Stimulated activated CD4-positive, alpha-beta T cell treated with anti-CD3 and anti-CD28 coated beads, Interleukin-1b, Interleukin-23, amount 100 ng/mL, for 4 hours (primary cell): ENCODE results near the gene LZTFL1.

Experiments
- DNase-seq, 2 donors: peaks; one replicate each; pipeline ENCODE4 v3.0.0-alpha.2; 2020; ENCODE audit warnings: low read depth in 2 of 2

The LZTFL1 gene

DNA sequence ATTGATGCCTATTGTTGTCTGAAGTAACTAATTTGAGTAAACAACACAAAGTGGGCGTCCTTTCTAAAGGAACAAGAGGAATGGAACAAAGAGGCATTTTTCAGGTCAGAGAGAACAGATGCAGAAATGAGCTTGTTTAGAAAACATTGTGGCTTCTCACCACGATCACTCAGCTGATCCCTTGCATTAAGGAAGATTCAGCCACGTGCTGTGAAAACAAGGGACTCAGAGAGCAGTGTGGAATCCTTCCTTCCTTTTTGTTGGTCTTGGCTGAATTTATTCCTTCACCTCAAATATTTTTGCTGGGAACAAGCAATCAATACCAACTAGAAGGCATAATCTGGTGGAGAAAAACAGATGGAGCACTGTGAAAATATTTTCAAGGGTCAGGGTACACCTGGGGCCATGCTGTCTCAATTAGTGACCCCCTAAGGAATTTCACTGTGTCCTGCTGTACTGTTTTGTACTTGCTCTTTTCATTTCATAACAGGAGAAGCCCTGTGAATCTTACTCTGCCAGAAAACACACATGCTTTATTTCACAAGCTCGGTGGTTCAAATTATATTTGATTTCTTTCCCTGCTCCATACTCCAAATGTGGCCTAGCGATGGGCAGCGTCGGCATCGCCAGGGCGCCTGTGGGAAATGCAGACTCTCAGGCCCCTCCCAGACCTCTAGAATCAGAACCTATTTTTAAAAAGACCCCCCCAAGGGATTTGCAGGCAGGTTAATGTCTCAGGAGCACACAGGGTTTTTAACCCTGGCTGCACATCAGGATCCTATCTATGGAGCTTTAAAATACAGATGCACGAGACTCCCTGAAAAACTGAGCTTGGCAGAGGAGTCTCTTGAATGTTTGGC lies 34.0 kb downstream of the LZTFL1 start:
- no peak for DNase-seq

- no peak for DNase-seq
These were observed 34.8 kb downstream of the LZTFL1 start for GRCh38 chr3:45807133-45807532.

- DNase-seq: no peak
These were observed 35.8 kb downstream of the LZTFL1 start for GRCh38 chr3:45806072-45806471.

- DNase-seq: no peak
These were observed 38.5 kb downstream of the LZTFL1 start for GRCh38 chr3:45803252-45803935.

GRCh38 chr3:45802146-45802545 lies 39.8 kb downstream of the LZTFL1 start:
- no peak for DNase-seq

- no peak for DNase-seq
These were observed 41.3 kb downstream of the LZTFL1 start for GRCh38 chr3:45800611-45801010.

DNA sequence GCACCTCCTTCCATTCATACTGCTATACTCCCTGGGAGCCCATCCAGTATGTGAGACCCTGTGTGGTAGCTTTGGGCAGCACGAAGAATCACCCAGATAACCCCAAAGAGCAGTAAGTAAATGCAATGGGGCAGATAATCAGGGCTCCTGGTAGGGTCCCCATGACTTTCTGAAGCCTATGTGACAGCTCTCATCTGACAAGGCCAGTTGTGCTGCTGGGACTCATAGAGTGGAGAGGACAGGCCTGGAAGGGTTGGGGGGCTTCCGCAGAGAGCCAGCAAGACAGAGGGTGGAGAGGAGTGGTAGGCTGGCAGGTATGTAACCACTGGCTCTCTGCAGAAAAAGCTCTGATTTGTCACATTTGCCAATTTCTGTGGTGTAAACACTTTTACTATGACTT lies 42.3 kb downstream of the LZTFL1 start:
- DNase-seq: no peak

DNA sequence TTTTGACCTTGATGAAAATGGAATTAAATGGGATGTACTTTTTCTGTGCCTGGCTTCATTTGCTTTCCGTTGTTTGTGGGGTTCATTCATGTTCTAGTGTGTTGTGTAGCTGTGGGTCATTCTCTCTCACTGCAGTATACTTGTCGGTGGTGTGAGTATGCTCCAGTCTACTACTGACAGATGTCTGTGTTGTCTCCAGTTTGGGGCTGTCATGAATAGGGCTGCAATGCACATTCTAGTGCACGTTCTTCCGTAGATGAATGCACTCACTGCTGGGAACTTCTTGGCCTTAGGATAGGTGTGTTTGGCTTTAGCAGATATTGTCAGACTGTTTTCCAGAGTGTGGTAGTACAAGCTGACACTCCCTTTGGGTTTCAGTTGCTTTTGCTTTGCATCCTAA lies 43.9 kb downstream of the LZTFL1 start:
- no peak for DNase-seq

DNA sequence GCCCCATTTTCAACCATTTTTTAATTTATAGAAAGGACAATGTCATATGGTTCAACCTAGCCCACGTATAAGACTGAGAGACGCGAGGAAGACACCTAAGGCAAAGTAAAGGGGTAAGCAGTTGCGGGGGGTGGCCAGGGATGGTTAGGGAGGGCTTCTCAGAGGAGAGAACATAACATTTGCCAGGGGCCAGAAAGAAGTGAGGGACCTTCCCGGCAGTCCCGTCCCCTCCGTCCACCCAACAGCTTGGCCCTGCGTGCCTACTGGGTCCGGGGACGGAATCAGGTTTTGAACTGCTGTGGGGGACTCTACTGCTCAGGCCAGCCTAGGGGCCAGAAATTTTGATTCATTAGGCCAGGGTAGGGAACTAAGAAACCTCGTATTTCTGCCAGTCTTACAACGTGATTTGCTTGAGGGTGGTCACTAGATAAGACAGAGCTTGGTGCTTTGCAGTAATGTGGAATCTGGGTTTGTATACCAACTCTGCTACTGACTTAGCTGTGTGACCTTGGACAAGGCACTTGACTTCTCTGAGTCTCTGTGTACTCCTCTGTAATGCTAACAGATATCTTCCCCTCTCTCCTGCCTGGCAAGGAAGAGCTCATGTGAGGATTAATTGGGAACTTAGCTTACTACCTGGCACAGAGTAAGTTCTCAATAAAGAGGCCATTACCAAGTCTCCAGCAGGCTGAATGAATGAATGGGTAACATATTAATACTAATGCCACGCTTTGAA lies 44.8 kb downstream of the LZTFL1 start:
- DNase-seq: no peak

DNA sequence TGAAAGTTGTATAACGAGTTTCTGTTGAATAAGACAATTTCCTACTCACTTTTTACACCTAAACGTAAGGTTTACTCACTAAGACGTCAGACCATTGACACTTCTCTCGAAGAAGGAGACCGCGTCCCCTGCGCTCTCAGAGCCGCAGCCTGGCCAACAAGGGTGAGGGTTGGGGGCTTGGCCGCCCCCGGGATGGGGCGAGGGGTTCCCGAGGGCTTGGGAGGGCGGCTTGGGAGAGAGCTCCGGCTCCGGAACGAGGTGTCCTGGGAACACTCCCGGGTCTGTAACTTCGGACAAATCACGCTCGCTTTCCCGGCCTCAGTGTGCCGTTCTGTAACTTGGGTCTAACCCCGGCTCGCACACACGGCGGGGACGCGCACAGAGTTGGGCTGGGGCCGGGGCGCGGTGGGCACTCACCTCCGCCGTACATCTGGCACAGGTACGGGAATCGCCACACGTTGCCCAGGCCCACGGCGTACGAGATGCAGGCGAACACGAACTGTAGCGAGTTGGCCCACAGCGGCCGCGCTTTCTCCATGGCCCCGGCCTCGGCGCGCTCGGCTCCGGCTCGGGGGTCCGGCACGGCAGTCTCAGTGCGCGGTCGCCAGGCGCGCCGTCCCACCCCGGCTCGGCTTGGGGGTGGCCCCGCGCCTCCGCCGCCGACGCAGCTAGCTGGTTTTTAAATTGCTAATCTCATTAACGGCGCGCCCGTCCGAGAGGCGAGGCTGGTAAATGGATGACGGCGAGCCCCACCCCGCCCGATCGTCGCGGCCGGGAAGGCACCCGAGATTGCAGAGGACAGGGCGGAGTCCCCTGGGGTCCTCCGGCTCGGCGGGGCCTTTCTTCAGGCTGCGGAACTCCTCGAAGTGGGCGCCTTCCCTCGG lies 45.8 kb downstream of the LZTFL1 start, which contains the start of gene SLC6A20:
Gene SLC6A20, minus strand, starts transcription at position 655 of the 884 bp plus-strand sequence. Its CDS starts 117 bp downstream, at position 538.
- peak in 1 of 2 donors; percentile 7 for DNase-seq

- DNase-seq: no peak
These were observed 46.4 kb downstream of the LZTFL1 start for GRCh38 chr3:45795509-45795881.

GRCh38 chr3:45794660-45795059 lies 47.3 kb downstream of the LZTFL1 start:
- no peak for DNase-seq

DNA sequence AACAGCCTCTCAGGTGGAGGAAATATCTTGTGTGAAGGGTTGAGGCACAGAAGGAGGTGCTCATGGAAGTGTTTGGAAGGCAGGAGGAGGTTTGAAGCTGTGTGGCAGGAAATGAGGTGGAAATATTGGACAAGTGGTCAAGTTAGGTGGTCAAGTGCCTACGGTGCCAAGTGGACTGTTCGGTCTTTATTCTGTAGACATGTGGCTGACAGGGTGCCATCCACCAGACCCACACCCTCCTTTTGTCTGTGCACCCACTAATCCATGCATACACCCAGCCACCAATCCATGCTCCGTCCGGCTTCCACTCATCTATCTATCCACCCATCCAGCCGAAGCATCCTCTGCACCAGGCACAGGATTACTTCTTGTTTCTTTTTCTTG lies 47.8 kb downstream of the LZTFL1 start:
- DNase-seq: no peak

DNA sequence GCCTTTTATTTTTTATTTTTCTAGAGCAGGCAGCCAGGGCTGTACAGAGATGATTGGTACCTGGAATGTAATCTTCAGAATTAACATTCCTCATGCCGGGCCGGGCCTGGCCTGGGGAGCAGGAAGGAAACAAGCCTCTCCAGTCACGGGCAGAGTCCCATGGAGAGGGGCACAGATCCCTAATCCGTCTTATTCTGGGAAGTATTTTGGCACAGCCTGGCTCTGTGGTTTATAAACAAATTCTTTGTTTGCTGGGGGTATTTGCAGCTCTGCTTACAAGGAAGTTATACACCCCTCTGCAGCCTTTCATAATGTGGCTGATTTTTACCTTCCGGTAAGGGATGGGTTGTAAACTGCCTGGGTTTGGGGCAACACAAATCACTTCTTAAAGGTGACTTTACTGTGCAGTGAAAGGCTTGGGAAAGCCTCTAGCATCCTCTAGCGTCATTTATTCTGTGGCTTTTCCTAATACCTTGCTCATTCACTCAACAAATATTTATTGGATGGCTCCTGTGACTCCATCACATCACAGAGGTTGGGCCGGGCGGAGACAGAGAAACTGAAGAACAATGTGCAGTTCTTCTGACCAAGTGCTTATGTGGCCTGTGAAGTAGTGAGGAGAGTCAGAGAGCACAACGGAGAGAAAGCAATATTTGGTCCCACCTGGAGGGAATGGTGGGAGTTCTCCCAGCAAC lies 48.3 kb downstream of the LZTFL1 start:
- DNase-seq: no peak

DNA sequence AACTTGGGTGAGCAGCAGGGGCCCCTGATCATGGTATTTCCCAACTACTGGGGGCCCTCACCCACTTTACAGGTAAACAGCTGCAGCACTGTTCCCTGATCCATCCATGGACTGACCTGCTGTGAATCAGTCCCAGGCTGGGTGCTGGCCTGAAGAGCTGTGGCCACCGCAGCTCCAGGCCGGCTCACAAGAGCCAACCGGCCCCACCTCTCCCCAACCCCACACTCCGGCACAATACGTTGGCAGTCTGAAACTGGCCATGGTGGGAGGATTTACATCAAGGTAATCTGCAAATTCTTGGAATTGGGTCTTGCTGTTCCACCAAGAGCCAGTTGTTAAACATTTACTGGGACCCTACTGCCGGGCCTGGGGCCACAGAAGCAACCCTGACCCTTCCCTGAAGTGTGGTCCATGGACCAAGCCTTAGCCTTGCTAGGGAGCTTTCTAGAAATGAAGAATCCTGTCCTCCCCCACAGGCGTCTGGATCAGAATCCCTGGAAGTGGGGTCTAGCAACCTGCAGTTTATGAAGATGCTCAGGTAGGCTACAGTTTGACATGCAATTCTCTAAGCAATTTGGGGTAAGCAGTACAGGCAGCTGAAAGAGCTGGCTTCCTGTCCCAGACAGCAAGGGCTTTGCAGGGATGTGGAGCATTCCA lies 49.3 kb downstream of the LZTFL1 start:
- no peak for DNase-seq

- no peak for DNase-seq
These were observed 49.9 kb downstream of the LZTFL1 start for GRCh38 chr3:45792036-45792435.

- no peak for DNase-seq
These were observed 51.3 kb downstream of the LZTFL1 start for GRCh38 chr3:45790596-45790995.

DNA sequence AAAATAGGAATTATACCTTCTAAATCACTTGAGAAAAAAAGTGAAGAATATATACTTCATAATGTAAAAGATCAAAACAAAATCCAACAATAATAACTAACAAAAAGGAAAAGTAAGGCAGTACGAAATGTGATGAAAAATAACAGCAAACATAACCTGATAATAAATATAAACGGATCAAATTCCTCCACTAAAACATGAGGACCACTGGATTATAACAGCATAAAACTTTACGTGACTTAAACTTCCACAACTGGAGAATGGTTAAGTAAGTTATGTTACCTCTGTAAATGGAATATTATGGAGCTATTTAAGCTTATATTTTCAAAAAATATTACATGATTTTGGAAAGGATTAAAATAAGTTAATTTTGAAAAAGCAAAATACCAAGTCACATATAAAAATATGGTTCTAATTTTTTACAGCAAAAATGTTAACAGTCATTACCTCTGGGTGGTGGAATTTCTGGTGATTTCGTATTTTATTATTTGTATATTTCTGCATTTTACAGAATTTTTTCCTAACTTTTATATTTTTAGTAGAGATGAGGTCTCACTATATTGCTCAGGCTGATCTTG lies 52.6 kb downstream of the LZTFL1 start:
- no peak for DNase-seq

DNA sequence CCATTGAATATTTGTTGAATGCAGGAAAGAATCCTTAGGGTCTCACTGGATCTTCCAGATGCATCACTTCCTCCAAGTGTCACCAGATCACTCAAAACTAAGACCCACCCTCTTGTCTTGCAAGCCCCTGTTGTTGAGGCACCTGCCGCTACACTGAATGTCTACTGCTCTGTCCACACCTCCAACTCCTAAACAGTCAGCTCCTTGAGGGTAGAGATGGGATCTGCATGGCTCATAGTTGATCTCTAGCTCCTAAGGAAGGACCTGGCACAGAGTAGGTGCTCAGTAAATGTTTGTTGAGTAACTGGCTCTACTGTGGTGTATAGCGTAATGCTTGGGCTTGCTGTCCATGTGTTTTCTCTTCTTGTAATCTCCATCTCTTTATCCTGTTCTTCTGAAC lies 54.4 kb downstream of the LZTFL1 start:
- no peak for DNase-seq
